Ectodermal cell (in vitro differentiated cells): Measurements from ENCODE around the gene TFDP1.

Experiments used
- H3K27ac ChIP-seq: 2 replicates; pipeline ENCODE4 v1.7.0; 2013; ENCODE audit warnings: mild to moderate bottlenecking, low read depth, low read length; ENCODE audit not compliant: insufficient read depth, poor library complexity, severe bottlenecking
- H3K27me3 ChIP-seq: 2 replicates; pipeline ENCODE4 v1.7.0; 2013; ENCODE audit warnings: mild to moderate bottlenecking, low read length; ENCODE audit not compliant: insufficient read depth, control insufficient read depth, poor library complexity, severe bottlenecking
- H3K36me3 ChIP-seq: one replicate; pipeline ENCODE4 v1.7.0; 2013; ENCODE audit warnings: low read length; ENCODE audit not compliant: control insufficient read depth, insufficient read depth
- H3K4me1 ChIP-seq: one replicate; pipeline ENCODE4 v1.7.0; 2013; ENCODE audit warnings: low read length; ENCODE audit not compliant: control insufficient read depth, insufficient read depth
- H3K4me3 ChIP-seq: 2 replicates; pipeline ENCODE4 v1.7.0; 2013; ENCODE audit warnings: low read depth, low read length, control low read depth; ENCODE audit not compliant: insufficient read depth
- H3K9me3 ChIP-seq: 2 replicates; pipeline ENCODE4 v1.7.0; 2013; ENCODE audit warnings: mild to moderate bottlenecking, low read length, moderate library complexity; ENCODE audit not compliant: control insufficient read depth
- WGBS, 2 experiments: methylation state at CpG; one replicate each; pipeline ENCODE4 v1.1.7; 2013; ENCODE audit warnings: missing lambda C conversion rate in 2 of 2; 5-methylcytosine and 5-hydroxymethylcytosine counted together

Gene TFDP1

DNA sequence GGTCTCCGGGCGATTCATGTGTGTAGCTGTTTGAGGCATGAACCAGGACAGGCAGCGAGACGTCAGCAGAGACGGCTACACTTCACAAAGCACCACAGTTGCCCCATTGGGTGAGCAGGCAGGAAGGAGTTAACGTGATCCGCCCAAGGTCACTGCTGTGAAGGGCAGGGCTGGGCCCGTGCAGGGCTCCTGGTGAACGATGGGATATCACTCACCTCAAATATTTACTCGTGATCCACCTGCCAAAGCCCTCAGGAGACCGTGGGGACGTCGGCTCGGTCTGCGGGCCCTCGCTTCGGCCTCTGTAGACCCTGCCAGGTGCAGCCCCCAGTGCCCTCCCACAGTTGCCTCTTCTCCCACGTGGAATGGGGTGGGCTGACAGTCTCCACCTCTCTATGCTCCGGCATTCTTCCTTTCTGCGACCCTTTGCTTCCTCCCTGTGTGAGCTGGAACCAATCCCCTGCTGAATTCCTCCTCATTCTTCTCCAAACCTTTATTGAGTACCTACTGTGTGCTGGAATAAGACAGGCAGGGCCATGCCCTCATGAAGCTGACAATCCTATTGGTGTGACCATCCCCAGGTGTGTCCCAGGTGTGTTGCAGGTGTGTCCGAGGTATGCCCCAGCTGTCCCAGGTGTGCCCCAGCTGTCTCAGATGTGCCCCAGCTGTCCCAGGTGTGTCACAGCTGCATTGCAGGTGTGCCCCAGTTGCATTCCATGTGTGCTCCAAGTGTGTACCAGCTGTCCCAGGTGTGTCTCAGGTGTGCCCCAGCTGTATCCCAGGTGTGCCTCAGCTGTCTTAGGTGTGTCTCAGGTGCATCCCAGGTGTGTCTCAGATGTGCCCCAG, 80.4 kb downstream of the TFDP1 start:
- WGBS, 2 experiments, result 81% methylated on average over 21 of the region's 21 CpGs
- H3K4me1 ChIP-seq, result no peaks in the 10 kb centered on the region
- no peaks in the 10 kb centered on the region for H3K36me3 ChIP-seq
- no peak overlapping the region for H3K27ac ChIP-seq
- H3K27me3 ChIP-seq, result no peaks in the 10 kb centered on the region
- no peaks in the 10 kb centered on the region for H3K9me3 ChIP-seq
- no peak overlapping the region for H3K4me3 ChIP-seq

GRCh38 chr13:113665597-113666328, 81.2 kb downstream of the TFDP1 start:
- Histone ChIP-seq H3K9me3 (no peaks in the 10 kb centered on the region), H3K36me3 (no peaks in the 10 kb centered on the region), H3K4me3 (no peak overlapping the region), H3K4me1 (no peaks in the 10 kb centered on the region), H3K27ac (no peak overlapping the region), H3K27me3 (no peaks in the 10 kb centered on the region)
- 90 to 92% methylated on average over 3 of the region's 3 CpGs for WGBS, 2 experiments

- Histone ChIP-seq H3K4me3 (no peak overlapping the region), H3K9me3 (no peaks in the 10 kb centered on the region), H3K27ac (no peak overlapping the region), H3K27me3 (no peaks in the 10 kb centered on the region), H3K4me1 (no peaks in the 10 kb centered on the region), H3K36me3 (no peaks in the 10 kb centered on the region)
- 94 to 96% methylated on average over 2 of the region's 2 CpGs for WGBS, 2 experiments
Observed at GRCh38 chr13:113666329-113666670, 81.7 kb downstream of the TFDP1 start.

DNA sequence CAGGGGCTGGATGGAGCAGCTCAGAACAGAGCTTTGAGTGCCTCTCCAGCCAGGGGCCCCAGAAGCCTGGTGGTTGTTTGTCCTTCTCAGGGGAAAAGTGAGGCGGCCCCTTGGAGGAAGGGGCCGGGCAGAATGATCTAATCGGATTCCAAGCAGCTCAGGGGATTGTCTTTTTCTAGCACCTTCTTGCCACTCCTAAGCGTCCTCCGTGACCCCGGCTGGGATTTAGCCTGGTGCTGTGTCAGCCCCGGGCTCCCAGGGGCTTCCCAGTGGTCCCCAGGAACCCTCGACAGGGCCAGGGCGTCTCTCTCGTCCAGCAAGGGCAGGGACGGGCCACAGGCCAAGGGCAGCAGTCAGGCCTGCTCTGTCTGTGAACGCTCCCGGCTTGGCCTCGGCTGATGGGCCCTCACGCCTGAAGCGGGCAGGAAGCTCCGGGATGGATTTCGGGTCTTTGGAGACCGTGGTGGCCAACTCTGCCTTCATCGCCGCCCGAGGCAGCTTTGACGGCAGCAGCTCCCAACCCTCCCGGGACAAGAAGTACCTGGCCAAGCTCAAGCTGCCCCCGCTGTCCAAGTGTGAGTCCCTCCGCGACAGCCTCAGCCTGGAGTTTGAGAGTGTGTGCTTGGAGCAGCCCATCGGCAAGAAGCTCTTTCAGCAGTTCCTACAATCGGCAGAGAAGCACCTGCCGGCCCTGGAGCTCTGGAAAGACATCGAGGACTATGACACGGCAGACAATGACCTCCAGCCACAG, 82.6 kb downstream of the TFDP1 start, which contains the start of gene GRK1:
Gene GRK1, plus strand, starts transcription at position 269 of the 751 bp plus-strand sequence. Its CDS starts 168 bp downstream, at position 437.
- no peaks in the 10 kb centered on the region for H3K36me3 ChIP-seq
- no peak within 1 kb of the TSS for H3K27ac ChIP-seq
- H3K9me3 ChIP-seq, result no peaks in the 10 kb centered on the region
- H3K27me3 ChIP-seq, result no peaks in the 10 kb centered on the region
- no peak within 1 kb of the TSS for H3K4me3 ChIP-seq
- H3K4me1 ChIP-seq, result no peaks in the 10 kb centered on the region
- 88 to 89% methylated on average over 32 of the region's 32 CpGs for WGBS, 2 experiments

- 93 to 96% methylated on average over 29 of the region's 29 CpGs for WGBS, 2 experiments
- Histone ChIP-seq H3K4me1 (no peaks in the 10 kb centered on the region), H3K4me3 (no peak overlapping the region), H3K9me3 (no peaks in the 10 kb centered on the region), H3K27me3 (no peaks in the 10 kb centered on the region), H3K27ac (no peak overlapping the region), H3K36me3 (no peaks in the 10 kb centered on the region)
Observed at GRCh38 chr13:113667771-113668490, 83.4 kb downstream of the TFDP1 start.

- H3K27ac ChIP-seq, result no peak overlapping the region
- H3K4me1 ChIP-seq, result no peaks in the 10 kb centered on the region
- no peak overlapping the region for H3K4me3 ChIP-seq
- H3K27me3 ChIP-seq, result no peaks in the 10 kb centered on the region
- no peaks in the 10 kb centered on the region for H3K36me3 ChIP-seq
- 93% methylated on average over 24 of the region's 24 CpGs for WGBS, 2 experiments
- no peaks in the 10 kb centered on the region for H3K9me3 ChIP-seq
Observed at GRCh38 chr13:113668491-113668971, 84.0 kb downstream of the TFDP1 start.

DNA sequence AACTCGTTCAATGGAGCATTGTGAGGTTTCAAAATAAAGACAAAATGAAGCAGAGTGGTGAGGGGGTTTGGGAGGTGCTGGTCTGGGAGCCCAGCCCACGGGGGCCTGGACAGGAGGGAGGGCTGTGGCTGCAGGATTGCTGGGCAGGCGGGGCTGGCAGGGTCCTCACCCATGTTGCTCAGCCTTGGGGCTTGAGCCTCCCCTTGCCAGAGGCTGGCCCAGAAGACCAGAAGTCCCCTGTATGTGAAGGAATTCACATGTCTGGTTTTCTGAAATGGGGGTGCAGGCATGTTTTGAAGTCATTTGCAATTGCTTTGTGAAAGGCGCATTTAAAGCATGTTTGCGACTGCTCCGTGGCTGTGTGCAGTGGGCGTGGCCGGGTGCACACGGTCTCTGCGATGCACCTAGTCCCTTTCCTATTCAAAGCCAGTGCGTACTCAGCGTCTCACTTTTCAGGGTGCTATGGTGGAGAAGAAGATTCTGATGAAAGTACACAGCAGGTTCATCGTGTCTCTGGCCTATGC, 84.7 kb downstream of the TFDP1 start:
- H3K27me3 ChIP-seq, result no peaks in the 10 kb centered on the region
- H3K9me3 ChIP-seq, result no peaks in the 10 kb centered on the region
- H3K27ac ChIP-seq, result no peak overlapping the region
- WGBS, 2 experiments, result 88 to 89% methylated on average over 13 of the region's 13 CpGs
- no peaks in the 10 kb centered on the region for H3K4me1 ChIP-seq
- H3K4me3 ChIP-seq, result no peak overlapping the region
- H3K36me3 ChIP-seq, result no peaks in the 10 kb centered on the region

DNA sequence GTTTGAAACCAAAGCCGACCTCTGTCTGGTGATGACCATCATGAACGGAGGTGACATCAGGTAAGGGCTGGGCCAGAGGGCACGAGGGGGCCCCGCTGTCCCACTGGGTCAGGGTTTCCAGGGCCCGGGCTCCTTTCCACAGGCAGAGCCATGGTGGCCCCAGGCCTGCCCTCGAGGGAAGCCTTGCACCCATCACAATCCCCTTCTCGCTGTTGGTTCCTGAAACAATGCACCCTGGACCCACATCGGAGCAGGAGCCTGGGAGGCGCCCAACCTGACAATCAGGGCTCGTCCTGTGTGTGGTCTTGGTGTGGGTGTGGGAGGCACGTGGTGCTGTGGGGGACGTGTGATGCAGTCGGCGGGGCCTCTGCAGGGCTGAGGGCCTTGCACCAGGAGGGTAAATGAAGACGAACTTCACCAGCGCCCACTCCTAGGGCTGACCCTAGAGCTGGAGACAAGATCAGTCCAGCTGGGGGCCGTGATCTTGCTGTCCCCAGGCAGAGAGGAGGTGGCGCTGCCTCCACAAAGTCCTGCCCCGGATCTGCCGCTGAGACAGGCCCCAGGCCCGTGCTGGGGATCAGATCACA, 85.3 kb downstream of the TFDP1 start:
- Histone ChIP-seq H3K36me3 (no peaks in the 10 kb centered on the region), H3K27me3 (no peaks in the 10 kb centered on the region), H3K9me3 (no peaks in the 10 kb centered on the region), H3K4me1 (no peaks in the 10 kb centered on the region), H3K4me3 (no peak overlapping the region), H3K27ac (no peak overlapping the region)
- WGBS, 2 experiments, result 90 to 91% methylated on average over 21 of the region's 21 CpGs

DNA sequence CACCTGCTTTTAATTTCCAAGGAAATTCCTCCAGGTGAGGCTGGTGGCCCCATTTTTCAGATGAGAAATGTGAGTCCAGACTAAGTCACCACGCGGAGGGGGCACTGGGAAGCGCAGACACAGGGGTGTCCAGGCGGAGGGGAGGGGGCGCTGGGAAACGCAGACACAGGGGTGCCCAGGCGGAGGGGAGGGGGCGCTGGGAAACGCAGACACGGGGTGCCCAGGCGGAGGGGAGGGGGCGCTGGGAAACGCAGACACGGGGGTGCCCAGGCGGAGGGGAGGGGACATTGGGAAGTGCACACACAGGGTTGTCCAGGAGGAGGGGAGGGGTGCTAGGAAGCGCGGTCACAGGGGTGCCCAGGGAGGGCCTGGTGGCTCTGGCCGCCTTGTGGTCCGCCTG, 86.0 kb downstream of the TFDP1 start:
- H3K27ac ChIP-seq, result no peak overlapping the region
- H3K27me3 ChIP-seq, result no peaks in the 10 kb centered on the region
- H3K4me3 ChIP-seq, result no peak overlapping the region
- 93 to 94% methylated on average over 19 of the region's 19 CpGs for WGBS, 2 experiments
- no peaks in the 10 kb centered on the region for H3K4me1 ChIP-seq
- H3K9me3 ChIP-seq, result no peaks in the 10 kb centered on the region
- H3K36me3 ChIP-seq, result no peaks in the 10 kb centered on the region
